ENCODE measurements around the gene ACSF3.
"Not testable (repeated sequence)": the region's sequence is repeated elsewhere in the genome, so short reads cannot be mapped to it uniquely, and the experiment has no call there.

Gene ACSF3

GRCh38 chr16:89072548-89073130 is 21.0 kb upstream of the ACSF3 start:
- no peak for ATAC-seq (replicated peaks)
- H3K4me3 Mint-ChIP-seq = no peak overlapping the region
- DNase-seq = no peak
- peaks cover 0 to 2% of the 10 kb centered on the region in 2 donors for H3K4me1 Mint-ChIP-seq (ENCODE audit: low read depth in 2 of 2)
- H3K36me3 Mint-ChIP-seq (ENCODE audit: insufficient read depth) = peaks cover 3% of the 10 kb centered on the region
- H3K9me3 Mint-ChIP-seq = no peaks in the 10 kb centered on the region
- peaks cover 0 to 9% of the 10 kb centered on the region in 2 donors for H3K27me3 Mint-ChIP-seq
- no peak overlapping the region for H3K27ac Mint-ChIP-seq

DNA sequence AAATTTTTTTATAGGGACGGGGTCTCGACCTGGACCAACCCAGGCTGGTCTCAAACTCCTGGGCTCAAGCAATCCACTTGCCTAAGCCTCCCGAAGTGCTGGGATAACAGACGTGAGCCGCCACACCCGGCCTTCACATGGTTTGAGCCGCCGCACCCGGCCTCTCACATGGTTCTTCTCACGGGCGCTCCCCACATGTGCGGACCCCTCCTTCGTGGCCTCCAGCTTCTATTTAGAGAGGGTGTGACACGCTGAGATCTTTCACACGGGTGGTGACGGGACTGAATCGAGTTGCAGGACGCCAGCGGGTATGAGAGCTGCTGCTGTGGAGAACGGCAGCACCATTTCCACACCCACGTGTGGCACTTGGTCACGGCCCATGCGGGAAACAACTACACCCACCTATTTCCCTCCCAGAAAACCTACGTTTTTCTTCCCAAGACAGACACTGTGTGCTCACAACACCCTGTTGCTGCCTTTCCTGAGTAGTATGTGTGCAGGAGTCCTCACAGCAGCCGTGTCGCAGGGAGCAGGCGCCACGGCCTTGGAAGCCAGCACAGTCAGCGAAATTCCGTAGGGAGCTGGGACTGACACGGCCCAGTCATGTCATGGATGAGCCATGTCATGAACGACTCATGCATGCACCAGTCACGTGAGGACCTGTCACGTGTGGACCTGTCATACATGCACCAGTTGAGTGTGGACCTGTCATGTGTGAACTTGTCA is 20.1 kb upstream of the ACSF3 start:
- Mint-ChIP-seq H3K27me3 (peaks cover 0 to 9% of the 10 kb centered on the region in 2 donors), H3K4me3 (no peak overlapping the region), H3K9me3 (no peaks in the 10 kb centered on the region), H3K36me3 (ENCODE audit: insufficient read depth) (peaks cover 3% of the 10 kb centered on the region), H3K27ac (no peak overlapping the region), H3K4me1 (ENCODE audit: low read depth in 2 of 2) (peaks cover 0 to 2% of the 10 kb centered on the region in 2 donors)
- DNase-seq (no peak), ATAC-seq (replicated peaks) (no peak)

DNA sequence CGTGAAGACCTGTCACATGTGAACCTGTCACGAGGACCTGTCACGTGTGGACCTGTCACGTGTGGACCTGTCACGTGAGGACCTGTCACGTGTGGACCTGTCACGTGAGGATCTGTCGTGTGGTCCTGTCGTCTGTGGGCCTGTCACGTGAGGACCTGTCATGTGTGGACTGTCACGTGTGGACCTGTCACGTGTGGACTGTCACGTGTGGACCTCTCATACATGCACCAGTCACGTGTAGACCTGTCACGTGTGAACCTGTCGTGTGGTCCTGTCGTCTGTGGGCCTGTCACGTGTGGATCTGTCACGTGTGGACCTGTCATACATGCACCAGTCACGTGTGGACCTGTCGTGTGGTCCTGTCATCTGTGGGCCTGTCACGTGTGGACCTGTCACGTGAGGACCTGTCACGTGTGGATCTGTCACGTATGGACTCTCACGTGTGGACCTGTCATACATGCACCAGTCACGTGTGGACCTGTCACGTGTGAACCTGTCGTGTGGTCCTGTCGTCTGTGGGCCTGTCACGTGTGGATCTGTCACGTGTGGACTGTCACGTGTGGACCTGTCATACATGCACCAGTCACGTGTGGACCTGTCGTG is 19.5 kb upstream of the ACSF3 start:
- not testable (repeated sequence) for ATAC-seq (replicated peaks); H3K4me3 Mint-ChIP-seq; DNase-seq; H3K36me3 Mint-ChIP-seq (ENCODE audit: insufficient read depth); H3K4me1 Mint-ChIP-seq (ENCODE audit: low read depth in 2 of 2); H3K27me3 Mint-ChIP-seq; H3K27ac Mint-ChIP-seq; H3K9me3 Mint-ChIP-seq

GRCh38 chr16:89074803-89075688 is 18.6 kb upstream of the ACSF3 start:
- peaks cover 0 to 2% of the 10 kb centered on the region in 2 donors for H3K4me1 Mint-ChIP-seq (ENCODE audit: low read depth in 2 of 2)
- H3K36me3 Mint-ChIP-seq (ENCODE audit: insufficient read depth) = peaks cover 3% of the 10 kb centered on the region
- H3K4me3 Mint-ChIP-seq = no peak overlapping the region
- no peak overlapping the region for H3K27ac Mint-ChIP-seq
- peaks cover 0 to 9% of the 10 kb centered on the region in 2 donors for H3K27me3 Mint-ChIP-seq
- DNase-seq (no peak), ATAC-seq (replicated peaks) (no peak)
- H3K9me3 Mint-ChIP-seq = no peaks in the 10 kb centered on the region

DNA sequence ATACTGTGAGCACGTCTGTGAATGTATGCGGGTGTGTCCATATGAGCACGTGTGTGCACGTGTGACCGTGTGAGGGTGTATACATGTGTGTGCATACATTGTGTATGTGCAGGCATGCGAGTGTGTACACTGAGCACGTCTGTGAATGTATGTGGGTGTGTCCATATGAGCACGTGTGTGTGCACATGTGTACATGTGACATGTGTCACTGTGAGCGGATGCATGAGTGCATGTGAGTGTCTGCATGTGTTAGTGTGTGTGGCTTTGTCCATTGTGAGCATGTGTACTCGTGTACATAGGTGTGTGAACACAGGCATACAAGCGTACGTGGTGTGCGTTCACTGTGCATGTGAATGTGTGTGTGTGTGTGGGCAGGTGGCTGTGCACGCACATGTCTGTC is 17.5 kb upstream of the ACSF3 start:
- DNase-seq = no peak
- H3K4me1 Mint-ChIP-seq (ENCODE audit: low read depth in 2 of 2) = peaks cover 0 to 2% of the 10 kb centered on the region in 2 donors
- peaks cover under 1% of the 10 kb centered on the region for H3K36me3 Mint-ChIP-seq (ENCODE audit: insufficient read depth)
- no peak overlapping the region for H3K27ac Mint-ChIP-seq
- H3K4me3 Mint-ChIP-seq = no peak overlapping the region
- peaks cover 0 to 9% of the 10 kb centered on the region in 2 donors for H3K27me3 Mint-ChIP-seq
- ATAC-seq (replicated peaks) = no peak
- no peaks in the 10 kb centered on the region for H3K9me3 Mint-ChIP-seq

DNA sequence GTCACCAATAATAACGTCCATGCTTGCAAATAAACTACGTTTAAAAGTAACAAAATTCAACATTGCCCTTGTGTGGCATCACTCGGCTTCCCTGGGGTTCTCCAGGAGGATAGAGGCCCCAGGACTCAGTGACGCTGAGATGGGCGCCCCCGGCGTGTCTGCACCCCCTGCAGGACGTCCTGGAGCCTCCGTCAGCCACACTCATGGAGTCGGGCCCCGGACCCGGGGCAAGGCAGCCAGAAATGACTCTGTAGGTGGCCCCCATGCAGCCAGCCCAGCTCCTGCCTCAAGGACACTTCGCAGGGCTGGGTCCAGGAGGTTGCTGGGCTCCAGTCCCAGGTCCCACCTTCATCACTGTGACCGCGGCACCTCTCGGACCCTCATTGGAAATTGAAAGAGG is 16.6 kb upstream of the ACSF3 start:
- H3K27ac Mint-ChIP-seq = no peak overlapping the region
- DNase-seq (no peak), ATAC-seq (replicated peaks) (no peak)
- no peaks in the 10 kb centered on the region for H3K9me3 Mint-ChIP-seq
- H3K4me3 Mint-ChIP-seq = no peak overlapping the region
- H3K4me1 Mint-ChIP-seq (ENCODE audit: low read depth in 2 of 2) = peaks cover 0 to 2% of the 10 kb centered on the region in 2 donors
- no peaks in the 10 kb centered on the region for H3K36me3 Mint-ChIP-seq (ENCODE audit: insufficient read depth)
- H3K27me3 Mint-ChIP-seq = peaks cover 0 to under 1% of the 10 kb centered on the region in 2 donors

- Mint-ChIP-seq H3K36me3 (ENCODE audit: insufficient read depth) (no peaks in the 10 kb centered on the region), H3K4me1 (ENCODE audit: low read depth in 2 of 2) (peaks cover 0 to 2% of the 10 kb centered on the region in 2 donors), H3K4me3 (no peak overlapping the region), H3K27me3 (no peaks in the 10 kb centered on the region), H3K27ac (no peak overlapping the region), H3K9me3 (no peaks in the 10 kb centered on the region)
- ATAC-seq (replicated peaks) (no peak), DNase-seq (no peak)
These were observed 15.5 kb upstream of the ACSF3 start for GRCh38 chr16:89078172-89078571.

GRCh38 chr16:89079434-89079980 is 14.1 kb upstream of the ACSF3 start:
- no peak for ATAC-seq (replicated peaks)
- no peak overlapping the region for H3K4me3 Mint-ChIP-seq
- H3K27me3 Mint-ChIP-seq = no peaks in the 10 kb centered on the region
- peaks cover 0 to 3% of the 10 kb centered on the region in 2 donors for H3K4me1 Mint-ChIP-seq (ENCODE audit: low read depth in 2 of 2)
- no peak overlapping the region for H3K27ac Mint-ChIP-seq
- H3K9me3 Mint-ChIP-seq = no peaks in the 10 kb centered on the region
- H3K36me3 Mint-ChIP-seq (ENCODE audit: insufficient read depth) = no peaks in the 10 kb centered on the region
- DNase-seq = no peak

GRCh38 chr16:89080196-89080853 is 13.3 kb upstream of the ACSF3 start:
- no peak for ATAC-seq (replicated peaks)
- no peak for DNase-seq
- peaks cover 0 to 4% of the 10 kb centered on the region in 2 donors for H3K4me1 Mint-ChIP-seq (ENCODE audit: low read depth in 2 of 2)
- no peaks in the 10 kb centered on the region for H3K36me3 Mint-ChIP-seq (ENCODE audit: insufficient read depth)
- H3K9me3 Mint-ChIP-seq = no peaks in the 10 kb centered on the region
- no peak overlapping the region for H3K4me3 Mint-ChIP-seq
- no peaks in the 10 kb centered on the region for H3K27me3 Mint-ChIP-seq
- H3K27ac Mint-ChIP-seq = no peak overlapping the region

GRCh38 chr16:89081556-89081955 is 12.1 kb upstream of the ACSF3 start:
- no peaks in the 10 kb centered on the region for H3K36me3 Mint-ChIP-seq (ENCODE audit: insufficient read depth)
- H3K9me3 Mint-ChIP-seq = no peaks in the 10 kb centered on the region
- no peak overlapping the region for H3K4me3 Mint-ChIP-seq
- no peak overlapping the region for H3K27ac Mint-ChIP-seq
- DNase-seq = no peak
- ATAC-seq (replicated peaks) = no peak
- peaks cover 0 to 10% of the 10 kb centered on the region in 2 donors for H3K27me3 Mint-ChIP-seq
- peaks cover 0 to 2% of the 10 kb centered on the region in 2 donors for H3K4me1 Mint-ChIP-seq (ENCODE audit: low read depth in 2 of 2)

DNA sequence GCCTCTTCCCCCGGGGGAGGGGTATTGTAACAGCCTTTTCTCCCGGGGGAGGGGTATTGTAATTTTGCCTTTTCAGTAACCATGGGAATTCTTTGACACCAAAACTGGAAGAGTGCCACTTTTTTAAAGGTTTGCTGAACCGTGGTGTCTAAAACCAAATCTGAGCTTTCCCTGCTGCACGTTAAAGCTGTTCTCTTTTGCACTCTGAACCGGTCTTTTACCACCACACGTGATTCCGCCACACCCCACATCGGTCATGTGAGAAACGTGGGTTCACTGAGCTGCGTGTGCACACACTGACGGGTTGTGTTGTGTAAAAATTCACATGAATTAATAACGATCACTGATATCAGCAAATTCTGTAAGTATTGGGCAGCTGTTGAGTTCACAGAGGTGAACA is 9.2 kb upstream of the ACSF3 start:
- H3K27me3 Mint-ChIP-seq = peaks cover 11 to 32% of the 10 kb centered on the region in 2 donors
- H3K4me3 Mint-ChIP-seq = peak overlapping the region in 1 of 2 donors; percentile 54
- H3K4me1 Mint-ChIP-seq (ENCODE audit: low read depth in 2 of 2) = peaks cover 0 to 2% of the 10 kb centered on the region in 2 donors
- DNase-seq = no peak
- peak; percentile 74 for ATAC-seq (replicated peaks)
- no peaks in the 10 kb centered on the region for H3K9me3 Mint-ChIP-seq
- H3K27ac Mint-ChIP-seq = peak overlapping the region in 1 of 2 donors; percentile 53
- no peaks in the 10 kb centered on the region for H3K36me3 Mint-ChIP-seq (ENCODE audit: insufficient read depth)

GRCh38 chr16:89084814-89085612 is 8.6 kb upstream of the ACSF3 start:
- H3K27me3 Mint-ChIP-seq = peaks cover 11 to 38% of the 10 kb centered on the region in 2 donors
- no peak for ATAC-seq (replicated peaks)
- H3K4me3 Mint-ChIP-seq = no peak overlapping the region
- no peaks in the 10 kb centered on the region for H3K9me3 Mint-ChIP-seq
- peak overlapping the region in 1 of 2 donors; percentile 53 for H3K27ac Mint-ChIP-seq
- no peaks in the 10 kb centered on the region for H3K36me3 Mint-ChIP-seq (ENCODE audit: insufficient read depth)
- H3K4me1 Mint-ChIP-seq (ENCODE audit: low read depth in 2 of 2) = peaks cover 0 to 2% of the 10 kb centered on the region in 2 donors
- DNase-seq = no peak
